GM18520 (cell line): Measurements from ENCODE around the gene DCLRE1B.

Experiments used
- ATAC-seq: cut with Tn5 transposase; IDR thresholded peaks from one replicate; pipeline ENCODE4 v1.9.1; 2021; ENCODE audit not compliant: unreplicated experiment

The DCLRE1B gene

DNA sequence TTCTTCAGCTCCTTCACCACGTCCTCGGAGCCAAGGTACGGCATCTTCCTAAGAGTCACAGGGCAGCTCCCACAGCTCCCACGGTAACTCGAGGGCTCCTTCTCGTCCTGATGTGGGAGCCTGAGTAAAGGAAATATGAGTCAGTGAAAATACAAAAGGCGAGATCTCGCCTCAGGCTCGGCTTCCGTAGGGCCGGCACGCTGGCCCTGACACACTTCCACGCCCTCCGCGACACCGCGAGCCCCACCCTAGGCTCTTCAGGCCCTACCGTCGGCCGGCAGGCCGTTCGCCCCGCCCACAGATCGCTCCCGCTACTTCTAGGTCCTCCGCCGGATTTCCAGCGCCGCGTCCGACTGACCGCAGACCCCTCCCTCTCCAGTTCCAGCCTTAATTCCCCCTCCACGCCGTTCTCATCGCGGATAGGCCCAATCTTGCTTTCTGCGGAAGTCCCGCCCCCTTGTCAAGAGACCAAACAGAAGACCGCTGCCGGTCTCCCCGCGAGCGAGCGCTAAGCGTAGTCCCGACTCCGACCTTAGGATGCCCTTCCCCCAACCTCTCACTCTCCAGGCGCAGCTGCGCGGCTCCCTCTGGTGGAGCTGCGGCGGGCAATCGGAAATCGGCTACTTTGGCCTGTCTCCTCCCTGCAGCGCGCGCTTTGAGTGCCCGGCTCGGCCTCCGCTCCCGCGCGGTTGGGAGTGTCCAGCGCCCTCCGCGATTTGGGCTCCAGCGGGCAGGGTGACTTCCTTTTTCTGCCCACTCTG is at the start of gene DCLRE1B, which contains the start of gene AP4B1:
Gene DCLRE1B (plus strand): TSS at position 653 of the 761 bp plus-strand sequence. CDS start 261 bp downstream, outside the sequence.
Gene AP4B1 (minus strand): TSS at position 126 of the 761 bp plus-strand sequence. CDS start 82 bp downstream, at position 44.
- ATAC-seq, result peak; percentile 83

- ATAC-seq, result no peak
Observed at GRCh38 chr1:113855630-113856400, 49.3 kb upstream of the DCLRE1B start.

DNA sequence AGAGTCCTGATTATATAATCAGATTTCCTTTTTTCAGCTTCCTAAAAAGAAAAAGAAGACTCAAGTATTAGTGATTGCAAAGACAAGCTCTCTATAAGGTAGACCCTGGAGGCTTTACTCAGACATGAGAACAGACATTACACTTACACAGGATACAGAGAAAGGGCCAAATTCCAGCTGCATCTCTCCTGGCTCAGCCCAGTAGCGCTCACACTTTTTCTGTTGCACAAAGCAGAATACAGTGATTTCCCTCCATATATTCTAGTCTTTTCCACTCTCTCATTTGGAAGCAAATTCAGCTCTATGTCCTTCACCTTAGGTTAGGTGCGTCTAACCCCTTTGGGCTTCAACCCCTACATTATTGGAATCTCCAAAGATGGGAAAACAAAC is 48.7 kb upstream of the DCLRE1B start:
- no peak for ATAC-seq

DNA sequence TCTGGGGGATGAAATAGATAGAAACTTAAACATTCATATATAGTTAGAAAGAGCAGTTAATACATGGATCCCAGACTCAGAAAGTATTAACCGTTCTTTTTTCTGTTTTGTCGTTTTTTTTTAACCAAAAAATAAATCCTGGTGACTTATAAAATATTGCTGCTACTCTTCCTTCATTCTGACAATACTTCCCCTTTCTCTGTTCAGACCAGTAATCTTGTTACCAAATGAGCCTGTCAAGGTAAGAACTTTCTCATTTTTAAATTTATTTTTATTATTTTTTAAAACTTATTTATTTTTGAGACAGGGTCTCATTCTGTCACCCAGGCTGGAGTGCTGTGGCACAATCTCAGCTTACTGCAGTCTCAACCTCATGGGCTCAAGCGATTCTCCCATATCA is 47.4 kb upstream of the DCLRE1B start:
- ATAC-seq, result no peak

DNA sequence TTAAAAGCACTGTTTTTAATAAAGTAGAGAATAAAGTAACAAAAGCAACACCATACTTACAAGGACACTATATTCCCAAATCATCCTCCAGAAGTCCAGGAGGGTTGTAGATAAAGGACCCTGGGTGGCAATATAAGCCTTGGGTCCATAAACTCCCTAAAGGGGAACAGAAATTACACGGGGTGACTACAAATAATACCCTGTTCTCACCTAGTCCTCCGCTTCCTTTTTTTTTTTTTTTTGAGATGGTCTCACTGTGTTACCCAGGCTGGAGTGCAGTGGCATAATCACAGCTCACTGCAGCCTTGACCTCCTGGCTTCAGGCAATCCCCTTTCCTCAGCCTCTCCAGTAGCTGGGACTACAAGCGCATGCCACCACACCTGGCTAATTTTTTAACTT is 46.7 kb upstream of the DCLRE1B start:
- peak; percentile 27 for ATAC-seq

DNA sequence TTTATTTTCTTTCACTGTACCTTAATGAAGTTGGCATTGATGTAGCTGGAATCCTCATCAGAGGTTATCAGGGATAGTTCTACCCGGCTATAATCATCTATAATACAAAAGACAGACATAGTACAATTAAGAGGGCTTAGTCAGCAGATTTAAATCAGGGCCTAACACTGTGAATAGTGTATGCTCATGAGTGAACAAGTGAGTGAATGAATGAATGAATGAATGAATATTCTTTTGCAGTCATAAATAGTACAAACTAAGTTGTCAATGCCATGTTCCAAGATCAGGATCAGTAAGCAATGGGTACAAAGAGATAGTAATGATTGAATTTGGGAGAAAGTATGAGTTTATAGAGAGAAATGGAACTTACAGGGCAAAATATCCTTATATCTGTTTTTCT is 46.1 kb upstream of the DCLRE1B start:
- ATAC-seq, result no peak

- peak; percentile 84 for ATAC-seq
Observed at GRCh38 chr1:113859478-113860175, 45.5 kb upstream of the DCLRE1B start.

DNA sequence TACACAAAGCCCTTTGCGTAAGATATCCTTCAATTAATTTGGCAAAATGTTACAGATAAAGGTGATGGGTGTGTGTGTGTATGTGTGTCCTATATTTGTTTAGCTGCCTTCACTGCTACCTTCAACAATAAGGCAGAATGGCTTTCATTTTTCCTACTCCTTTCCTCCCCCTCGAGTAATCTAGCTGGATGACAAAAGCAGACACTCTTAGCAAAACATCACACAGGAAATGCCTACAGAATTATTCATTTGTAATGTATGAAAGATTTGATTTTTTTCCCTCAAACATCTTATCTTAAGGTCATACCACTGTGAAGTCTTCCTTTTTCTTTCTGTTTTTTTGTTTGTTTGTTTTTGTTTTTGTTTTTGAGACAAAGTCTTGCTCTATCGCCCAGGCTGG is 44.2 kb upstream of the DCLRE1B start:
- ATAC-seq, result no peak

- no peak for ATAC-seq
Observed at GRCh38 chr1:113861641-113862040, 43.5 kb upstream of the DCLRE1B start.

- no peak for ATAC-seq
Observed at GRCh38 chr1:113868387-113869083, 36.6 kb upstream of the DCLRE1B start.

DNA sequence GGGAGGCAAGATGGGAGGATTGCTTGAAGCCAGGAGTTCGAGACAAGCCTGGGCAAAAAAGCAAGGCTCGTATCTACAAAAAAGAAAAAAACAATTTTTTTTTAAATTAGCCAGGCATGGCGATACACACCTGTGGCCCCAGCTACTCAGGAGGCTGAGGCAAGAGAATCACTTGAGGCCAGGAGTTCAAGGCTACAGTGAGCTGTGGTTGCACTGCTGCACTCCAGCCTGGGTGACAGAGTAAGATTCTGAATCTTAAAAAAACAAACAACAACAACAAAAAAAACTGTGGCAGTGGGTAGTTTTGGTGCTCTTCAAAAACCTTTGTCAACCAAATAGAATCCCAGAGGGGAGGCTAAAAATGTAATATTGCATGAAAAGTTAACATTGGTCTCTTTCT is 34.3 kb upstream of the DCLRE1B start:
- no peak for ATAC-seq

- ATAC-seq, result peak; percentile 90
Observed at GRCh38 chr1:113871597-113872113, 33.5 kb upstream of the DCLRE1B start, which contains the start of gene PTPN22. PTPN22 (minus strand) TSS chr1:113871712.

- no peak for ATAC-seq
Observed at GRCh38 chr1:113872219-113872935, 32.7 kb upstream of the DCLRE1B start.

- ATAC-seq, result no peak
Observed at GRCh38 chr1:113874012-113874879, 30.9 kb upstream of the DCLRE1B start.

DNA sequence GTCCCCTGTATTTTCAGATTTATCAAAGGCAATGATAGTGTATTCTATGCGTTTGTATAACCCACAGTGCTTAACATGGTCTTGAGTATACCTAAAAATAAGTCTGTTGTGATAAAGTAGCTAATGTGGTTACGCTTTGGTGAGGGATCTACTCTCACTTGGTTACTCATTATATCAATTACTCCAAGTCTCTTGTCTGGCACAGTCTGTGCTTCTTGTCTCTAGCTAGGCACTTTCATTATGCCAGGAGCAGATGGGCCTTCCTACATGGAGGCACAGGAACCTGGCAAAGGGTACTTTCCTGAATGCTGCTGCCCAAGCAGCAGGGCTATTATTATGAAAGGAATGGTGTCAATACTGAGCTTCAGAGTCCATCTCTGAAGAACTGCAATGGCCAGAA is 29.4 kb upstream of the DCLRE1B start:
- peak; percentile 21 for ATAC-seq

GRCh38 chr1:113876176-113876575 is 28.9 kb upstream of the DCLRE1B start:
- no peak for ATAC-seq

- ATAC-seq, result no peak
Observed at GRCh38 chr1:113879739-113880038, 25.4 kb upstream of the DCLRE1B start.

DNA sequence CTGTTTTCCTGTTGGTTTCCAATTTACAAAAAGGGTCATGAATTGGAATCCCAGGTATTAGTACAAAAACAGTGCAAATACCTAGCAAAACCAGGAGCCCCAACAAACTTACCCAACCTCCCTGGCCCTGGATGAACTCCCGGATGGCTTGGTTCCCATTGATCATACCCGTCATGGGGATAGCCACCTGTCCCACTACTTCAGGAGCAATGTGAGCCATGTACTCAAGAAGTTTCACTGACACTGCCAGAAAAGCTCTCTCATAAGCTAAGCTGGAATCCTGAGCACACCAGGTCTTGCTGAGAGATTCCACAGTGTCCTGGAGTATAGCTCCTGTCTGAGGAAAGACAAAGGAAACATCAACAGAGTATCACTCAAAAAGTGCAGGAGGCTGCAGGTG is 23.5 kb upstream of the DCLRE1B start:
- ATAC-seq, result no peak
